DOHH2 (cell line): ENCODE results near the gene ST3GAL3.

Experiments
- H3F3A ChIP-seq: fragments of 200-600 bp; sonication (generic), shearing (Covaris generic); 2 replicates; pipeline ENCODE4 v1.6.0; 2016; ENCODE audit warnings: antibody characterized with exemption, mild to moderate bottlenecking; ENCODE audit not compliant: control insufficient read depth, insufficient read depth
- H3K27ac ChIP-seq: fragments of 200-600 bp; sonication (generic); 2 replicates; pipeline ENCODE4 v1.5.1; 2014; ENCODE audit warnings: low read depth, mild to moderate bottlenecking, low read length, moderate library complexity
- H3K27me3 ChIP-seq: fragments of 200-600 bp; sonication (generic); 2 replicates; pipeline ENCODE4 v1.6.1; 2014; ENCODE audit warnings: mild to moderate bottlenecking, low read length, mixed read lengths; ENCODE audit not compliant: control insufficient read depth
- H3K36me3 ChIP-seq: fragments of 200-600 bp; sonication (generic); 2 replicates; pipeline ENCODE4 v1.6.1; 2014; ENCODE audit warnings: mild to moderate bottlenecking, low read length, moderate library complexity, mixed read lengths; ENCODE audit not compliant: control insufficient read depth
- H3K4me1 ChIP-seq: fragments of 200-600 bp; sonication (generic); 2 replicates; pipeline ENCODE4 v1.6.1; 2014; ENCODE audit warnings: mild to moderate bottlenecking, low read length, mixed read lengths; ENCODE audit not compliant: control insufficient read depth
- H3K4me2 ChIP-seq: fragments of 200-600 bp; sonication (generic); 2 replicates; pipeline ENCODE4 v1.6.0; 2014; ENCODE audit warnings: mild to moderate bottlenecking, low read length, moderate library complexity
- H3K4me3 ChIP-seq: fragments of 200-600 bp; sonication (generic); 2 replicates; pipeline ENCODE4 v1.5.1; 2014; ENCODE audit warnings: mild to moderate bottlenecking, low read length, mixed read lengths
- H3K79me2 ChIP-seq: fragments of 200-600 bp; sonication (generic); 2 replicates; pipeline ENCODE4 v1.6.1; 2014; ENCODE audit warnings: mild to moderate bottlenecking, low read length, mixed read lengths; ENCODE audit not compliant: control insufficient read depth
- H3K9me2 ChIP-seq: fragments of 200-600 bp; sonication (generic); replicated peaks from 2 replicates; pipeline ENCODE4 v1.6.1; 2014; ENCODE audit warnings: mild to moderate bottlenecking, low read length, mixed read lengths; ENCODE audit not compliant: control insufficient read depth
- H3K9me3 ChIP-seq: fragments of 200-600 bp; sonication (generic); 2 replicates; pipeline ENCODE4 v1.6.1; 2014; ENCODE audit warnings: antibody characterized with exemption, low read length, mixed read lengths; ENCODE audit not compliant: control insufficient read depth, insufficient read depth
- H4K20me1 ChIP-seq: fragments of 200-600 bp; sonication (generic); 2 replicates; pipeline ENCODE4 v1.6.0; 2014; ENCODE audit warnings: low read depth, mild to moderate bottlenecking, antibody characterized with exemption, low read length, moderate library complexity; ENCODE audit not compliant: control insufficient read depth, insufficient read depth
- CTCF ChIP-seq: fragments of 200-600 bp; sonication (generic); IDR thresholded peaks from one replicate; pipeline ENCODE4 v1.5.1; 2014; ENCODE audit warnings: antibody characterized with exemption, mild to moderate bottlenecking, low read depth, low read length; ENCODE audit not compliant: poor library complexity, severe bottlenecking
- EZH2phosphoT487 ChIP-seq: fragments of 200-600 bp; sonication (generic); IDR thresholded peaks from 2 replicates; pipeline ENCODE4 v1.6.1; 2017; ENCODE audit warnings: borderline replicate concordance, mild to moderate bottlenecking, antibody characterized with exemption, low read length, moderate library complexity, mixed read lengths

ST3GAL3 gene

GRCh38 chr1:43769350-43769908 is 62.1 kb downstream of the ST3GAL3 start:
- Histone ChIP-seq H3K27me3 (no peaks in the 10 kb centered on the region), H3F3A (no peaks in the 10 kb centered on the region), H3K36me3 (no peaks in the 10 kb centered on the region), H3K79me2 (no peaks in the 10 kb centered on the region), H3K4me1 (peaks cover 11% of the 10 kb centered on the region), H3K9me2 (no peaks in the 10 kb centered on the region), H4K20me1 (no peaks in the 10 kb centered on the region), H3K4me3 (no peak overlapping the region), H3K27ac (no peak overlapping the region), H3K9me3 (no peaks in the 10 kb centered on the region), H3K4me2 (no peak overlapping the region)
- TF ChIP-seq CTCF (no peak), EZH2phosphoT487 (no peak)

GRCh38 chr1:43770111-43770510 is 62.8 kb downstream of the ST3GAL3 start:
- no peaks in the 10 kb centered on the region for H3K9me3 ChIP-seq
- H3K4me3 ChIP-seq, result no peak overlapping the region
- H3K36me3 ChIP-seq, result no peaks in the 10 kb centered on the region
- H3K4me1 ChIP-seq, result peaks cover 11% of the 10 kb centered on the region
- H3K9me2 ChIP-seq, result no peaks in the 10 kb centered on the region
- H3K27ac ChIP-seq, result no peak overlapping the region
- no peak overlapping the region for H3K4me2 ChIP-seq
- H3K79me2 ChIP-seq, result no peaks in the 10 kb centered on the region
- no peaks in the 10 kb centered on the region for H4K20me1 ChIP-seq
- no peaks in the 10 kb centered on the region for H3K27me3 ChIP-seq
- H3F3A ChIP-seq, result no peaks in the 10 kb centered on the region
- TF ChIP-seq CTCF (no peak), EZH2phosphoT487 (no peak)

GRCh38 chr1:43772978-43773377 is 65.6 kb downstream of the ST3GAL3 start:
- TF ChIP-seq CTCF, result no peak
- no peak for TF ChIP-seq EZH2phosphoT487
- H3K4me3 ChIP-seq, result no peak overlapping the region
- no peaks in the 10 kb centered on the region for H3K9me3 ChIP-seq

More at GRCh38 chr1:43772978-43773377, 65.6 kb downstream of the ST3GAL3 start:
- Histone ChIP-seq H3K4me2 (no peak overlapping the region), H4K20me1 (no peaks in the 10 kb centered on the region), H3K79me2 (no peaks in the 10 kb centered on the region), H3K27me3 (no peaks in the 10 kb centered on the region), H3F3A (no peaks in the 10 kb centered on the region), H3K27ac (no peak overlapping the region), H3K9me2 (no peaks in the 10 kb centered on the region), H3K36me3 (no peaks in the 10 kb centered on the region), H3K4me1 (0 out of 2 replicates have a peak, but pooled peaks cover 4% of the 10 kb centered on the region)
